Measurements from ENCODE around the gene SLC6A1. TPM values are rescaled to one million over a fixed set of nuclear protein-coding genes. Genes with fewer than 3 reads are reported as not detected.

Gene SLC6A1
- total and polyA plus RNA-seq, 5 donors from 2014 or later = not detected

DNA sequence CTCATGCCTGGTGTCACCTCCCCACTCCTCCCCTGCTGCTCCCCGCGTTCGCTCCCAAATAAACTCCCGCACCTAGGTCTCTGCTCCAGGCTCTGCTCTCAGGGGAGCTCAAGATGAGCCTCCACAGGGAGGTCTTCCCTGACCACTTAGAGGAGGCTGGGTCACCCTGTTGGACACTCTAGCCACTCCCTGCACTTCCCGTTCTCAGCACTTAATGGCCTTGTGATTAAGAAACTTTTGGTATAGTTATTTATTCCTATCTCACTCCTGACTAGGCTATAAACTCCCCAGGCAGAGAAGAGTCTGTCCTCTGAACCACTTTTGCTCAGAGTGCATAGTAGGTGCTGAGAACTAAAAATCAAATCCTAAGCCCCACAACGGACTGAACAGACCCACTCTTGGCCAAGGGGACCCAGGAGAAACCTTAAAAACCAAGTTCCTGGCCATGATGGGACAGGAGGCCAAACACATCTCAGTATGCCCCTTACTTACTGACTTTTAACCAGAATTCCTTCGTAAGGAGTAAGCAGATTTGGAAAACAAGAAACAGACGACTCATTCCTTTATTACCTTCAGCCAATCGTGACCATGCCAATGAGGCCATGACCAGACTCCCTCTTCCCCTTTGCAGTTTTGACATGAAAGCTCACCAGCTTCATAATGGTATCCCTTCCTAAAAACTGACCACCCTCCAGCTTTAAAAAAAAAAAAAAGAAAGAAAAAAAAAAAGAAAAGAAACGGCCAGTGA lies 92.7 kb downstream of the SLC6A1 start:
- Mint-ChIP-seq H3K36me3 (no peaks in the 10 kb centered on the region), H3K4me3 (no peak overlapping the region), H3K27ac (no peak overlapping the region), H3K27me3 (no peaks in the 10 kb centered on the region), H3K4me1 (no peaks in the 10 kb centered on the region), H3K9me3 (peaks cover 0 to 1% (median 0%) of the 10 kb centered on the region in 7 donors)
- Histone ChIP-seq H3K4me3 (ENCODE audit: low read depth, low read length) (no peak overlapping the region), H3K4me1 (ENCODE audit: control insufficient read depth, insufficient read depth, low read length, poor library complexity, severe bottlenecking) (no peaks in the 10 kb centered on the region), H3K36me3 (ENCODE audit: control insufficient read depth, insufficient read depth, low read length) (no peaks in the 10 kb centered on the region), H3K27ac (ENCODE audit: insufficient read depth, low read length, poor library complexity, severe bottlenecking) (no peak overlapping the region), H3K27me3 (ENCODE audit: control insufficient read depth, insufficient read depth, low read length) (no peaks in the 10 kb centered on the region), H3K9me3 (ENCODE audit: control insufficient read depth in 2 of 2, low read length in 2 of 2) (no peaks in the 10 kb centered on the region)
- ATAC-seq (ENCODE audit: low read depth in 2 of 2) = no peak
- DNase-seq = no peak

DNA sequence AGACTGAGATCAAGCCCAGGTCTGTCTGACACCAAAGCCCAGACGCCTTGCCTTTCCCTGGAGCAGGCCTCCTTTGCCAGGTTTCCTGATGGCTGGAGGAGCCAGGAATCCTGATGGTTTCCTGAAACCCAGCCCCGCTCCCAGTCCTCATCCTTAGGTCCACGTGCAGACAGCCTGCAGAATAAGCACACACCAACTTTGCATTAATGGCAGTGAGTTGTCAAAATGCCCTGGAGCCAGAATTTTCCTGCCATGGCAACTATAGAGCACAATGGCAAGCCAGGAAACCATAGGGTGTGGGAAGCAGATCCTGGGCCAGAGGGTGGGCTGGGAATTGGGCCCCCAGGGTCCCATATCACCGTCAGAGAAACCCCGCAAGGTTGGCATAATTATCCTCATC lies 94.3 kb downstream of the SLC6A1 start:
- no peaks in the 10 kb centered on the region for H3K9me3 ChIP-seq (ENCODE audit: control insufficient read depth in 2 of 2, low read length in 2 of 2)
- H3K27me3 ChIP-seq (ENCODE audit: control insufficient read depth, insufficient read depth, low read length) = no peaks in the 10 kb centered on the region
- H3K9me3 Mint-ChIP-seq = peaks cover 0 to 1% (median 0%) of the 10 kb centered on the region in 7 donors
- no peaks in the 10 kb centered on the region for H3K4me1 Mint-ChIP-seq
- H3K4me3 ChIP-seq (ENCODE audit: low read depth, low read length) = no peak overlapping the region
- no peaks in the 10 kb centered on the region for H3K4me1 ChIP-seq (ENCODE audit: control insufficient read depth, insufficient read depth, low read length, poor library complexity, severe bottlenecking)
- no peaks in the 10 kb centered on the region for H3K27me3 Mint-ChIP-seq
- H3K36me3 ChIP-seq (ENCODE audit: control insufficient read depth, insufficient read depth, low read length) = no peaks in the 10 kb centered on the region
- no peaks in the 10 kb centered on the region for H3K36me3 Mint-ChIP-seq
- H3K27ac Mint-ChIP-seq = no peak overlapping the region
- H3K4me3 Mint-ChIP-seq = no peak overlapping the region
- no peak for DNase-seq
- no peak overlapping the region for H3K27ac ChIP-seq (ENCODE audit: insufficient read depth, low read length, poor library complexity, severe bottlenecking)
- no peak for ATAC-seq (ENCODE audit: low read depth in 2 of 2)

DNA sequence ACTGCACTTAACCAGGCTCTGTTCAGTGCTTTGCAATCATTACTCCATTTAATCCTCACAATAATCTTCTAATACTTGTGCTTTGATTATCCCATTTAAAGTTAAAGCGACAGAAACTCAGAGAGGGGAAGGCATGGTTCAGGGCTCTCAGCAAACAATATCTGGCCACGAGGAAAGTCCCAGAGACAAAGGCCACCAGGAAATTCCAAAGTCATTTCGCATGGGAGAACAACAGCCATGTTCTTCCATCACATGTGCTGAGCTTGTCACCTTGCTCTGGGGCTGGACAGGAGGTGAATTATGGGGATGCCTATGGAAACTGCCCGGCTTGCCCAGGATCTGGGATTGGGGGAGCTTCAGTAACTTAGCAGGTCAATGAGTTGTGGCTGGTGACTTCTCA lies 95.5 kb downstream of the SLC6A1 start:
- Histone ChIP-seq H3K4me3 (ENCODE audit: low read depth, low read length) (no peak overlapping the region), H3K36me3 (ENCODE audit: control insufficient read depth, insufficient read depth, low read length) (no peaks in the 10 kb centered on the region), H3K9me3 (ENCODE audit: control insufficient read depth in 2 of 2, low read length in 2 of 2) (no peaks in the 10 kb centered on the region), H3K27me3 (ENCODE audit: control insufficient read depth, insufficient read depth, low read length) (no peaks in the 10 kb centered on the region), H3K4me1 (ENCODE audit: control insufficient read depth, insufficient read depth, low read length, poor library complexity, severe bottlenecking) (no peaks in the 10 kb centered on the region), H3K27ac (ENCODE audit: insufficient read depth, low read length, poor library complexity, severe bottlenecking) (no peak overlapping the region)
- no peak for DNase-seq
- Mint-ChIP-seq H3K27ac (no peak overlapping the region), H3K9me3 (peaks cover 0 to 1% (median 0%) of the 10 kb centered on the region in 7 donors), H3K36me3 (no peaks in the 10 kb centered on the region), H3K4me3 (no peak overlapping the region), H3K27me3 (no peaks in the 10 kb centered on the region), H3K4me1 (no peaks in the 10 kb centered on the region)
- no peak for ATAC-seq (ENCODE audit: low read depth in 2 of 2)

DNA sequence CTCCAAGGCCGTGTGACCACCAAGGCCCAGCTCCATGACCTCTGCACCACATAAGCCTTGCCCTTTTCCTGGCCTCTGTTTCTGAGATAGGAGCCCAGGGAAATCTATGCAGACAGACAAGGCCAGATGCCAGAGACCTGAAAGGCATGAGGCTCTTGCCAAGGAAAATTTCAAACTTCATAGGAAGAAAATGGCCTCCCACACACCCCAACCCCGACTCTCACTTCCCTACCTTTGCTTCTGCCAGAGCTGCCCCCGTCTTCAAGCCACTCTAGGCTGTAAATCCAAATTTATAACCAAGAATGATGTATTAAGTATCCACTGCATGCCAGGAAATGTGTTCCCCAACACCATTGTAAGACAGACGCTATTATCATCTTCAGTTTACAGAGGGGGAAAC lies 96.3 kb downstream of the SLC6A1 start:
- H3K27me3 Mint-ChIP-seq = no peaks in the 10 kb centered on the region
- DNase-seq = no peak
- Histone ChIP-seq H3K36me3 (ENCODE audit: control insufficient read depth, insufficient read depth, low read length) (no peaks in the 10 kb centered on the region), H3K4me1 (ENCODE audit: control insufficient read depth, insufficient read depth, low read length, poor library complexity, severe bottlenecking) (no peaks in the 10 kb centered on the region), H3K4me3 (ENCODE audit: low read depth, low read length) (no peak overlapping the region), H3K27me3 (ENCODE audit: control insufficient read depth, insufficient read depth, low read length) (no peaks in the 10 kb centered on the region), H3K9me3 (ENCODE audit: control insufficient read depth in 2 of 2, low read length in 2 of 2) (no peaks in the 10 kb centered on the region), H3K27ac (ENCODE audit: insufficient read depth, low read length, poor library complexity, severe bottlenecking) (no peak overlapping the region)
- H3K9me3 Mint-ChIP-seq = peaks cover 0 to 1% (median 0%) of the 10 kb centered on the region in 7 donors
- no peaks in the 10 kb centered on the region for H3K36me3 Mint-ChIP-seq
- H3K4me1 Mint-ChIP-seq = no peaks in the 10 kb centered on the region
- ATAC-seq (ENCODE audit: low read depth in 2 of 2) = no peak
- H3K4me3 Mint-ChIP-seq = no peak overlapping the region
- H3K27ac Mint-ChIP-seq = no peak overlapping the region

Other genes with a start within 250 kb of the SLC6A1 start
- gene SLC6A11, start 176.5 kb upstream of the SLC6A1 start, total RNA-seq = not detected
- gene SLC6A11, start 176.5 kb upstream of the SLC6A1 start, polyA plus RNA-seq = not detected
- 0.15 TPM for gene HRH1, start 161.7 kb downstream of the SLC6A1 start, total RNA-seq
- under 1 TPM in 1 of 4 donors, not detected in 3; 0.15 TPM for gene HRH1, start 161.7 kb downstream of the SLC6A1 start, polyA plus RNA-seq